Measurements from ENCODE around the gene TTC21B.
A peak's percentile ranks its signal among the peaks of the same experiment; 100 is the strongest.

The TTC21B gene

GRCh38 chr2:165959371-165959770 lies 5.8 kb upstream of the TTC21B start:
- no peak for FAIRE-seq
- no peak for DNase-seq (ENCODE audit: insufficient read length, low spot score)
- TF ChIP-seq POLR2A (IDR thresholded peaks at IDR 0.05; ENCODE audit: low read depth, low read length): no peak
- no peak for TF ChIP-seq POU2F2 (IDR thresholded peaks at IDR 0.05; ENCODE audit: low read depth, low read length)
- TF ChIP-seq TAF1 (IDR thresholded peaks at IDR 0.05; ENCODE audit: low read depth, low read length): no peak
- no peak for TF ChIP-seq SPI1 (IDR thresholded peaks at IDR 0.05; ENCODE audit: low read depth, low read length)
- no peak for TF ChIP-seq POLR2AphosphoS5 (IDR thresholded peaks at IDR 0.05; ENCODE audit: low read depth, low read length)
- no peak for TF ChIP-seq PAX5 (IDR thresholded peaks at IDR 0.05; ENCODE audit: insufficient read depth, low read length, severe bottlenecking)

GRCh38 chr2:165958313-165958960 lies 4.9 kb upstream of the TTC21B start:
- DNase-seq (ENCODE audit: insufficient read length, low spot score): no peak
- TF ChIP-seq POLR2A (IDR thresholded peaks at IDR 0.05; ENCODE audit: low read depth, low read length) (no peak), SPI1 (IDR thresholded peaks at IDR 0.05; ENCODE audit: low read depth, low read length) (no peak), TAF1 (IDR thresholded peaks at IDR 0.05; ENCODE audit: low read depth, low read length) (no peak), PAX5 (IDR thresholded peaks at IDR 0.05; ENCODE audit: insufficient read depth, low read length, severe bottlenecking) (no peak)
- FAIRE-seq: no peak

GRCh38 chr2:165957030-165957675 lies 3.6 kb upstream of the TTC21B start:
- FAIRE-seq (no peak), DNase-seq (ENCODE audit: insufficient read length, low spot score) (no peak)
- TF ChIP-seq POU2F2 (IDR thresholded peaks at IDR 0.05; ENCODE audit: low read depth, low read length) (no peak), TAF1 (IDR thresholded peaks at IDR 0.05; ENCODE audit: low read depth, low read length) (no peak), PAX5 (IDR thresholded peaks at IDR 0.05; ENCODE audit: insufficient read depth, low read length, severe bottlenecking) (no peak), SPI1 (IDR thresholded peaks at IDR 0.05; ENCODE audit: low read depth, low read length) (no peak), POLR2A (IDR thresholded peaks at IDR 0.05; ENCODE audit: low read depth, low read length) (no peak), POLR2AphosphoS5 (IDR thresholded peaks at IDR 0.05; ENCODE audit: low read depth, low read length) (no peak)

- DNase-seq (ENCODE audit: insufficient read length, low spot score) (no peak), FAIRE-seq (peak; percentile 52)
- TF ChIP-seq TAF1 (IDR thresholded peaks at IDR 0.05; ENCODE audit: low read depth, low read length): no peak
- no peak for TF ChIP-seq POU2F2 (IDR thresholded peaks at IDR 0.05; ENCODE audit: low read depth, low read length)
- TF ChIP-seq PAX5 (IDR thresholded peaks at IDR 0.05; ENCODE audit: insufficient read depth, low read length, severe bottlenecking): no peak
- no peak for TF ChIP-seq SPI1 (IDR thresholded peaks at IDR 0.05; ENCODE audit: low read depth, low read length)
- no peak for TF ChIP-seq POLR2AphosphoS5 (IDR thresholded peaks at IDR 0.05; ENCODE audit: low read depth, low read length)
- no peak for TF ChIP-seq POLR2A (IDR thresholded peaks at IDR 0.05; ENCODE audit: low read depth, low read length)
Observed at GRCh38 chr2:165953306-165953654, 296 bp downstream of the TTC21B start.

GRCh38 chr2:165952741-165953211 lies 800 bp downstream of the TTC21B start:
- FAIRE-seq (peak; percentile 80), DNase-seq (ENCODE audit: insufficient read length, low spot score) (no peak)
- TF ChIP-seq POLR2A (IDR thresholded peaks at IDR 0.05; ENCODE audit: low read depth, low read length) (no peak), PAX5 (IDR thresholded peaks at IDR 0.05; ENCODE audit: insufficient read depth, low read length, severe bottlenecking) (no peak), POLR2AphosphoS5 (IDR thresholded peaks at IDR 0.05; ENCODE audit: low read depth, low read length) (no peak), TAF1 (IDR thresholded peaks at IDR 0.05; ENCODE audit: low read depth, low read length) (no peak), POU2F2 (IDR thresholded peaks at IDR 0.05; ENCODE audit: low read depth, low read length) (no peak), SPI1 (IDR thresholded peaks at IDR 0.05; ENCODE audit: low read depth, low read length) (no peak)

GRCh38 chr2:165952085-165952484 lies 1.5 kb downstream of the TTC21B start:
- DNase-seq (ENCODE audit: insufficient read length, low spot score): no peak
- FAIRE-seq: no peak

GRCh38 chr2:165950438-165950837 lies 3.1 kb downstream of the TTC21B start:
- no peak for FAIRE-seq
- DNase-seq (ENCODE audit: insufficient read length, low spot score): no peak
- no peak for TF ChIP-seq POLR2AphosphoS5 (IDR thresholded peaks at IDR 0.05; ENCODE audit: low read depth, low read length)
- TF ChIP-seq PAX5 (IDR thresholded peaks at IDR 0.05; ENCODE audit: insufficient read depth, low read length, severe bottlenecking): no peak
- no peak for TF ChIP-seq TAF1 (IDR thresholded peaks at IDR 0.05; ENCODE audit: low read depth, low read length)
- no peak for TF ChIP-seq POLR2A (IDR thresholded peaks at IDR 0.05; ENCODE audit: low read depth, low read length)
- TF ChIP-seq POU2F2 (IDR thresholded peaks at IDR 0.05; ENCODE audit: low read depth, low read length): no peak
- no peak for TF ChIP-seq SPI1 (IDR thresholded peaks at IDR 0.05; ENCODE audit: low read depth, low read length)

More at GRCh38 chr2:165952085-165952484, 1.5 kb downstream of the TTC21B start:
- no peak for TF ChIP-seq POU2F2 (IDR thresholded peaks at IDR 0.05; ENCODE audit: low read depth, low read length)
- TF ChIP-seq TAF1 (IDR thresholded peaks at IDR 0.05; ENCODE audit: low read depth, low read length): no peak
- no peak for TF ChIP-seq PAX5 (IDR thresholded peaks at IDR 0.05; ENCODE audit: insufficient read depth, low read length, severe bottlenecking)
- no peak for TF ChIP-seq SPI1 (IDR thresholded peaks at IDR 0.05; ENCODE audit: low read depth, low read length)
- TF ChIP-seq POLR2A (IDR thresholded peaks at IDR 0.05; ENCODE audit: low read depth, low read length): no peak
- TF ChIP-seq POLR2AphosphoS5 (IDR thresholded peaks at IDR 0.05; ENCODE audit: low read depth, low read length): no peak

GRCh38 chr2:165941827-165942226 lies 11.7 kb downstream of the TTC21B start:
- DNase-seq (ENCODE audit: insufficient read length, low spot score): no peak
- no peak for FAIRE-seq
- no peak for TF ChIP-seq POLR2A (IDR thresholded peaks at IDR 0.05; ENCODE audit: low read depth, low read length)
- no peak for TF ChIP-seq POU2F2 (IDR thresholded peaks at IDR 0.05; ENCODE audit: low read depth, low read length)
- no peak for TF ChIP-seq SPI1 (IDR thresholded peaks at IDR 0.05; ENCODE audit: low read depth, low read length)
- TF ChIP-seq TAF1 (IDR thresholded peaks at IDR 0.05; ENCODE audit: low read depth, low read length): no peak
- no peak for TF ChIP-seq POLR2AphosphoS5 (IDR thresholded peaks at IDR 0.05; ENCODE audit: low read depth, low read length)
- TF ChIP-seq PAX5 (IDR thresholded peaks at IDR 0.05; ENCODE audit: insufficient read depth, low read length, severe bottlenecking): no peak

GRCh38 chr2:165938237-165938636 lies 15.3 kb downstream of the TTC21B start:
- TF ChIP-seq POLR2A (IDR thresholded peaks at IDR 0.05; ENCODE audit: low read depth, low read length) (no peak), SPI1 (IDR thresholded peaks at IDR 0.05; ENCODE audit: low read depth, low read length) (no peak), POLR2AphosphoS5 (IDR thresholded peaks at IDR 0.05; ENCODE audit: low read depth, low read length) (no peak), PAX5 (IDR thresholded peaks at IDR 0.05; ENCODE audit: insufficient read depth, low read length, severe bottlenecking) (no peak), POU2F2 (IDR thresholded peaks at IDR 0.05; ENCODE audit: low read depth, low read length) (no peak), TAF1 (IDR thresholded peaks at IDR 0.05; ENCODE audit: low read depth, low read length) (no peak)
- DNase-seq (ENCODE audit: insufficient read length, low spot score): no peak
- no peak for FAIRE-seq

Data from GM12891 (cell line).